DND-41 (cell line): ENCODE results near the gene DNM3.

Experiments used
- ATAC-seq: fragments of 200-7000 bp; cut with Tn5 transposase; 3 replicates; pipeline ENCODE4 v1.9.1; 2021; ENCODE audit warnings: low read depth; ENCODE audit not compliant: insufficient read depth
- DNase-seq: peaks from one replicate; pipeline ENCODE4 v3.0.0-alpha.2; 2020
- H2AFZ ChIP-seq: 2 replicates; pipeline ENCODE4 v1.6.0; 2012; ENCODE audit warnings: low read depth, low read length
- H3K27ac ChIP-seq: 2 replicates; pipeline ENCODE4 v1.5.1; 2012; ENCODE audit warnings: low read length, inconsistent platforms
- H3K27me3 ChIP-seq: fragments of 200-600 bp; sonication (generic); 2 replicates; pipeline ENCODE4 v1.6.0; 2012; ENCODE audit warnings: low read length, mild to moderate bottlenecking, inconsistent platforms; ENCODE audit not compliant: insufficient read depth, poor library complexity
- H3K36me3 ChIP-seq: 2 replicates; pipeline ENCODE4 v1.5.1; 2012; ENCODE audit warnings: low read length, inconsistent platforms; ENCODE audit not compliant: insufficient read depth
- H3K4me1 ChIP-seq: 2 replicates; pipeline ENCODE4 v1.5.1; 2012; ENCODE audit warnings: mild to moderate bottlenecking, low read length; ENCODE audit not compliant: insufficient read depth
- H3K4me2 ChIP-seq: 2 replicates; pipeline ENCODE4 v1.6.0; 2012; ENCODE audit warnings: mild to moderate bottlenecking, moderate library complexity, low read length, inconsistent platforms; ENCODE audit not compliant: insufficient read depth
- H3K4me3 ChIP-seq, 2 experiments: fragments of 200-600 bp in 1 of 2; shearing (Covaris generic) in 1 of 2; 2 replicates each; pipeline ENCODE4 v1.5.1; 2012 to 2016; ENCODE audit warnings: inconsistent platforms in 2 of 2, low read length in 2 of 2, mild to moderate bottlenecking in 2 of 2, low read depth in 1 of 2, moderate library complexity in 1 of 2
- H3K79me2 ChIP-seq: 2 replicates; pipeline ENCODE4 v1.6.0; 2012; ENCODE audit warnings: low read length, inconsistent platforms; ENCODE audit not compliant: insufficient read depth
- H3K9ac ChIP-seq: 2 replicates; pipeline ENCODE4 v1.6.0; 2012; ENCODE audit warnings: low read depth, mild to moderate bottlenecking, inconsistent platforms, low read length, moderate library complexity
- H3K9me3 ChIP-seq: 2 replicates; pipeline ENCODE4 v1.5.1; 2012; ENCODE audit warnings: low read length, moderate library complexity, mild to moderate bottlenecking, inconsistent platforms; ENCODE audit not compliant: insufficient read depth, severe bottlenecking
- H4K20me1 ChIP-seq: 2 replicates; pipeline ENCODE4 v1.6.0; 2012; ENCODE audit warnings: low read length; ENCODE audit not compliant: insufficient read depth
- EZH2 ChIP-seq: IDR thresholded peaks from 3 replicates; pipeline ENCODE4 v1.6.1; 2012; ENCODE audit warnings: borderline replicate concordance, low read depth, mild to moderate bottlenecking, moderate library complexity, low read length, inconsistent platforms; ENCODE audit not compliant: severe bottlenecking
- TF ChIP-seq, protein P1 (sequence below): IDR thresholded peaks from 2 replicates; pipeline ENCODE4 v1.5.1; 2012; ENCODE audit warnings: borderline replicate concordance, low read length, moderate library complexity, mild to moderate bottlenecking; ENCODE audit not compliant: poor library complexity, severe bottlenecking; ENCODE audit errors: extremely low read depth

The DNM3 gene

GRCh38 chr1:171972846-171973245 lies 131.5 kb downstream of the DNM3 start:
- Histone ChIP-seq H2AFZ (no peak overlapping the region), H3K4me2 (no peak overlapping the region), H3K4me1 (no peaks in the 10 kb centered on the region), H3K27ac (no peak overlapping the region), H3K9me3 (no peaks in the 10 kb centered on the region), H3K9ac (no peak overlapping the region), H3K79me2 (no peaks in the 10 kb centered on the region), H3K4me3 (no peak overlapping the region), H3K36me3 (no peaks in the 10 kb centered on the region), H3K27me3 (peaks cover 5% of the 10 kb centered on the region), H4K20me1 (no peaks in the 10 kb centered on the region)
- no peak for ATAC-seq
- DNase-seq = no peak
- no peak for TF ChIP-seq EZH2
- TF ChIP-seq, protein P1, sequence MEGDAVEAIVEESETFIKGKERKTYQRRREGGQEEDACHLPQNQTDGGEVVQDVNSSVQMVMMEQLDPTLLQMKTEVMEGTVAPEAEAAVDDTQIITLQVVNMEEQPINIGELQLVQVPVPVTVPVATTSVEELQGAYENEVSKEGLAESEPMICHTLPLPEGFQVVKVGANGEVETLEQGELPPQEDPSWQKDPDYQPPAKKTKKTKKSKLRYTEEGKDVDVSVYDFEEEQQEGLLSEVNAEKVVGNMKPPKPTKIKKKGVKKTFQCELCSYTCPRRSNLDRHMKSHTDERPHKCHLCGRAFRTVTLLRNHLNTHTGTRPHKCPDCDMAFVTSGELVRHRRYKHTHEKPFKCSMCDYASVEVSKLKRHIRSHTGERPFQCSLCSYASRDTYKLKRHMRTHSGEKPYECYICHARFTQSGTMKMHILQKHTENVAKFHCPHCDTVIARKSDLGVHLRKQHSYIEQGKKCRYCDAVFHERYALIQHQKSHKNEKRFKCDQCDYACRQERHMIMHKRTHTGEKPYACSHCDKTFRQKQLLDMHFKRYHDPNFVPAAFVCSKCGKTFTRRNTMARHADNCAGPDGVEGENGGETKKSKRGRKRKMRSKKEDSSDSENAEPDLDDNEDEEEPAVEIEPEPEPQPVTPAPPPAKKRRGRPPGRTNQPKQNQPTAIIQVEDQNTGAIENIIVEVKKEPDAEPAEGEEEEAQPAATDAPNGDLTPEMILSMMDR = no peak

DNA sequence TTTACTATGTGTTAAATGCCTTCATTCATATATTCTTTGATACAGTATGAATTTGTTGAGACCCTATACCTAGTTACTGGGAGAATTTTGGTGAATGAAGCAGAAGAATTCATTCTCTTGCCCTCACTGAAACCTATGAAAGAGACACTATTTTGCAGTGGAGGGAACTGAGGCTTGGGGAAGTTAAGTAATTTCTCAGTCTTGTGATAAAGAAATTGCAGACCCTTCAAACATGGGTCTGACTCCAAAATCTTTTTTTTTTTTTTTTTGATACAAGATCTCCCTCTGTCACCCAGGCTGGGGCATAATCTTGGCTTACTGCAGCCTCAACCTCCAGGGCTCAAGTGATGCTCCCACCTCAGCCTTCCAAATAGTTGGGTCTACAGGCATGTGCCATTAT lies 132.1 kb downstream of the DNM3 start:
- H3K4me3 ChIP-seq = no peak overlapping the region

DNA sequence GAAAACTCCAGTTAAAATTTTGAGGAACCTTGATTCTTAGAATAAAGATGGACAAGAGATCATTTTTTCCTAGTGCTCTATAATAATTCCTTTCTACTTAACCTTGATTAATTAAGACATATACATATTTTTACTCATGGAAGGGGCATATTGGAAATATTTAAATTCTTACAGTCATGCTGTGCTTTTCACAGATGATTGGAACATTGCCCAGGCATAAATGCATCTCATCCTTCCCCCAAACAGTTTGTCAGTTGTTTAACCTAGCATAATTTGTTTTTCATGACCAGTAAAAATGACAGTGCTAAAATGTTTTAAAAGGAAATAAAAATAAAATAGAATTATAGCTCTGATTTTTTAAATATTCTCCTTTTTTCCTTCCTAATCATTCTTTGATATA lies 140.0 kb downstream of the DNM3 start:
- no peak overlapping the region for H3K9ac ChIP-seq
- no peaks in the 10 kb centered on the region for H3K9me3 ChIP-seq
- no peak for DNase-seq
- no peaks in the 10 kb centered on the region for H4K20me1 ChIP-seq
- no peak for TF ChIP-seq EZH2
- TF ChIP-seq, protein P1 = no peak
- no peak for ATAC-seq
- H2AFZ ChIP-seq = no peak overlapping the region
- H3K79me2 ChIP-seq = no peaks in the 10 kb centered on the region
- no peaks in the 10 kb centered on the region for H3K36me3 ChIP-seq
- no peak overlapping the region for H3K4me2 ChIP-seq
- no peak overlapping the region for H3K4me3 ChIP-seq
- no peak overlapping the region for H3K27ac ChIP-seq
- H3K4me1 ChIP-seq = no peaks in the 10 kb centered on the region
- no peaks in the 10 kb centered on the region for H3K27me3 ChIP-seq

More for the DNA sequence above, 132.1 kb downstream of the DNM3 start:
- no peaks in the 10 kb centered on the region for H3K9me3 ChIP-seq
- H3K9ac ChIP-seq = no peak overlapping the region
- ATAC-seq (no peak), DNase-seq (no peak)
- peaks cover 5% of the 10 kb centered on the region for H3K27me3 ChIP-seq
- no peak overlapping the region for H3K4me2 ChIP-seq
- no peaks in the 10 kb centered on the region for H3K36me3 ChIP-seq
- no peak overlapping the region for H2AFZ ChIP-seq
- H3K4me1 ChIP-seq = no peaks in the 10 kb centered on the region
- TF ChIP-seq, protein P1 = no peak
- no peak for TF ChIP-seq EZH2
- H3K79me2 ChIP-seq = no peaks in the 10 kb centered on the region
- H3K27ac ChIP-seq = no peak overlapping the region
- no peaks in the 10 kb centered on the region for H4K20me1 ChIP-seq

DNA sequence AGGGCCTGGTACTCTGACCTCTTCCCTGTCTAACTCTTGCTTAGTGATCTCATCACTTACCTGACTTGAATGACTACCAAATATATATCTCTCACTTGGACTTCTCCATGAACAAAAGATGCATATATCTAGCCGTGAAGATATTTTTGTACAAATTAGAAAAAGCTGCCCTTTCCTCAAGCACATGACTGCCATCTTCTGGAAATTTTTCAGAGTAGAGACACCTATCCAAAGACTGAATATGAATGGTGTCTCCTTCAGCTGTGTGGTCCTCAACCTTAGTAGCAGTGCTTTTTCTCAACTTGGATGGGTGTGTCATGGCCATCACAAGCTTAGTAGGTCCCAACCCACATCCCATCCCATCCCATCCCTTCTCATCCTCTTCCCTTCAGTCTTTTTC lies 142.3 kb downstream of the DNM3 start:
- Histone ChIP-seq H3K4me2 (no peak overlapping the region), H3K9ac (no peak overlapping the region), H3K9me3 (no peaks in the 10 kb centered on the region), H3K79me2 (no peaks in the 10 kb centered on the region), H3K4me3 (no peak overlapping the region), H3K27me3 (no peaks in the 10 kb centered on the region), H4K20me1 (no peaks in the 10 kb centered on the region), H3K36me3 (no peaks in the 10 kb centered on the region), H3K27ac (no peak overlapping the region), H2AFZ (no peak overlapping the region), H3K4me1 (no peaks in the 10 kb centered on the region)
- ATAC-seq = no peak
- TF ChIP-seq EZH2 = no peak
- TF ChIP-seq, protein P1 = peak; percentile 37
- no peak for DNase-seq
